Heart left ventricle (tissue), 16 donors: ENCODE measurements around the gene SH3GL3. TPM values are rescaled to one million over a fixed set of nuclear protein-coding genes. Genes with fewer than 3 reads are reported as not detected.
A peak's percentile ranks its signal among the peaks of the same experiment; 100 is the strongest.

ENCODE experiments used
- ATAC-seq, 4 donors: fragments of 200-7000 bp; cut with Tn5 transposase; one replicate each; pipeline ENCODE4 v1.9.1; 2020 to 2022; ENCODE audit warnings: moderate library complexity in 4 of 4, mild to moderate bottlenecking in 3 of 4, moderate number of reproducible peaks in 1 of 4
- DNase-seq, 5 donors: peaks; one replicate each; pipeline ENCODE4 v3.0.0-alpha.2; 2020
- H3K27ac ChIP-seq, 12 donors: fragments of 200-600 bp; sonication (generic) in 4 of 12; one replicate each; pipeline versions ENCODE4 v1.5.0 to v1.8.0; 2016 to 2022; ENCODE audit warnings: mild to moderate bottlenecking in 2 of 12
- H3K27me3 ChIP-seq, 9 donors: fragments of 200-600 bp; sonication (generic) in 2 of 9; one replicate each; pipeline versions ENCODE4 v1.5.1 to v1.8.0; 2016 to 2022; ENCODE audit warnings: mild to moderate bottlenecking in 3 of 9
- H3K36me3 ChIP-seq, 9 donors: fragments of 200-600 bp; sonication (generic) in 2 of 9; one replicate each; pipeline versions ENCODE4 v1.5.0 to v1.8.0; 2018 to 2022; ENCODE audit warnings: mild to moderate bottlenecking in 2 of 9
- H3K4me1 ChIP-seq, 12 donors: fragments of 200-600 bp; sonication (generic) in 4 of 12; one replicate each; pipeline versions ENCODE4 v1.5.0 to v1.8.0; 2016 to 2022; ENCODE audit warnings: mild to moderate bottlenecking in 3 of 12
- H3K4me3 ChIP-seq, 12 donors: fragments of 200-600 bp; sonication (generic) in 4 of 12; one replicate each; pipeline versions ENCODE4 v1.5.0 to v1.8.0; 2017 to 2022; ENCODE audit warnings: mild to moderate bottlenecking in 9 of 12, moderate library complexity in 4 of 12
- H3K9me3 ChIP-seq, 12 donors: fragments of 200-600 bp; sonication (generic) in 4 of 12; one replicate each; pipeline versions ENCODE4 v1.5.0 to v1.8.0; 2016 to 2022; ENCODE audit warnings: mild to moderate bottlenecking in 1 of 12
- CTCF ChIP-seq, 12 donors: fragments of 200-600 bp; sonication (generic) in 4 of 12; IDR thresholded peaks; one replicate each; pipeline versions ENCODE4 v1.5.0 to v1.8.0; 2018 to 2022; ENCODE audit warnings: antibody characterized with exemption in 12 of 12, mild to moderate bottlenecking in 5 of 12
- POLR2A ChIP-seq, 2 donors: fragments of 450-650 bp; IDR thresholded peaks; one replicate each; pipeline ENCODE4 v1.6.1; 2017; ENCODE audit warnings: antibody characterized with exemption in 2 of 2, mild to moderate bottlenecking in 2 of 2, moderate library complexity in 2 of 2
- WGBS, 4 donors: extraction: QIAGEN DNeasy Blood & Tissue Kit in 2 of 4; methylation state at CpG; one replicate each; pipeline versions ENCODE4 v1.1.5 to v1.1.7; 2013 to 2018; 5-methylcytosine and 5-hydroxymethylcytosine counted together
- intact Hi-C, 10 donors: fragments of 100-400 bp; cut with DNase I; formaldehyde crosslinking; loops; one replicate each; pipeline versions ENCODE4 v1.11.1 to v1.14.2; 2022
- polyA plus RNA-seq, 2 donors: library from polyadenylated mRNA; stranded (reverse); fragments of 200-250 nt; gene quantifications; one replicate each; pipeline ENCODE4 v1.2.3, GENCODE V29; 2013
- total RNA-seq, 9 donors: library from RNA; depleted of rRNA in 2 of 9; stranded (reverse); fragments of >200 nt in 2 of 9; fragmentation: NEBNext Ultra II Directional in 3 of 9; extraction: Animal tissue kit (Norgen Biotek cat#: 25700) in 3 of 9; gene quantifications; one replicate each; pipeline versions ENCODE4 v1.1.0 to v1.2.4, GENCODE V29; 2016 to 2023
- donor health status: ischemic (EF 13 %, LVEDD 7.1; RV severe dilation, severe dysfunction).
- donor health status: healthy with polysubstance abuse.
- donor health status: DM: no; HTN: yes; CAD: no.
- donor health status: DM: no; HTN: no; CAD: no.
- donor health status: ischemic (EF 25% LVEDD 6.9; RV normal size, moderate dysfunction).
- donor health status: ischemic (EF 25% LVEDD 5.7; RV mildly dilated, moderate dysfunction).
- donor health status: healthy.
- donor health status: DM: yes; HTN: yes; CAD: no.
- donor health status: ischemic (EF 35%, LVEDD 5.7; RV mildly dilated, moderate dysfunction).
- donor health status: nonischemic (EF 11% LVEDD 7.7; RV severe dilation, severe dysfunction).
- donor health status: DM: yes; HTN: yes; CAD: no.
- donor health status: PGD.
- donor health status: ischemic (EF 29% LVEDD 5.4; RV normal size, mild dysfunction).
- donor health status: nonischemic (EF 23%, LVEDD 6.1; RV moderate dilation, normal function).

Gene SH3GL3
- total and polyA plus RNA-seq, 11 donors, result 0.91 TPM; not detected in 10

- peaks cover 0 to 55% (median 14%) of the 10 kb centered on the region in 12 donors for H3K4me1 ChIP-seq
- ATAC-seq, result no peak
- 50 to 70% (median 60%) methylated on average over 5 to 8 of the region's 8 CpGs for WGBS, 4 donors
Measured at GRCh38 chr15:83655237-83655616, 208.1 kb downstream of the SH3GL3 start.

GRCh38 chr15:83656192-83656591 is 209.1 kb downstream of the SH3GL3 start:
- Histone ChIP-seq H3K27ac (peak overlapping the region in 5 of 12 donors; percentile 38 to 90 (median 83)), H3K27me3 (peaks cover 0 to 18% (median 0%) of the 10 kb centered on the region in 9 donors), H3K4me1 (peaks cover 0 to 55% (median 14%) of the 10 kb centered on the region in 12 donors), H3K36me3 (peaks cover 0 to 15% (median 0%) of the 10 kb centered on the region in 9 donors), H3K4me3 (peak overlapping the region in 7 of 12 donors; percentile 67 to 85 (median 71)), H3K9me3 (peaks cover 0 to 3% (median 0%) of the 10 kb centered on the region in 12 donors)
- no peak for DNase-seq
- 82 to 85% (median 84%) methylated on average over 5 of the region's 5 CpGs for WGBS, 4 donors
- intact Hi-C loops, result loop anchor here in 5 of 10 donors (5.0 to 10.0 kb wide), 5 partner anchors 41 to 379 kb away; no protein-coding TSS in a partner anchor
- ATAC-seq, result no peak
- no peak for TF ChIP-seq POLR2A (IDR thresholded peaks at IDR 0.05)
- TF ChIP-seq CTCF (IDR thresholded peaks at IDR 0.05), result no peak

More at GRCh38 chr15:83655237-83655616, 208.1 kb downstream of the SH3GL3 start:
- no peak for DNase-seq
- intact Hi-C loops, result loop anchor here in 5 of 10 donors (5.0 to 10.0 kb wide), 5 partner anchors 42 to 380 kb away; no protein-coding TSS in a partner anchor
- Histone ChIP-seq H3K36me3 (peaks cover 0 to 15% (median 0%) of the 10 kb centered on the region in 9 donors), H3K4me3 (peak overlapping the region in 10 of 12 donors; percentile 55 to 85 (median 69)), H3K27ac (peak overlapping the region in 11 of 12 donors; percentile 17 to 90 (median 83)), H3K9me3 (peaks cover 0 to under 1% (median 0%) of the 10 kb centered on the region in 12 donors), H3K27me3 (peaks cover 0 to 18% (median 0%) of the 10 kb centered on the region in 9 donors)
- no peak for TF ChIP-seq CTCF (IDR thresholded peaks at IDR 0.05)
- no peak for TF ChIP-seq POLR2A (IDR thresholded peaks at IDR 0.05)

GRCh38 chr15:83656943-83657528 is 209.9 kb downstream of the SH3GL3 start:
- Histone ChIP-seq H3K4me3 (peak overlapping the region in 2 of 12 donors; percentile 67 to 78), H3K36me3 (peaks cover 0 to 15% (median 0%) of the 10 kb centered on the region in 9 donors), H3K27me3 (peaks cover 0 to 18% (median 0%) of the 10 kb centered on the region in 9 donors), H3K27ac (peak overlapping the region in 8 of 12 donors; percentile 15 to 90 (median 59)), H3K4me1 (peaks cover 0 to 55% (median 14%) of the 10 kb centered on the region in 12 donors), H3K9me3 (peaks cover 0 to 3% (median 0%) of the 10 kb centered on the region in 12 donors)
- TF ChIP-seq POLR2A (IDR thresholded peaks at IDR 0.05), result no peak
- TF ChIP-seq CTCF (IDR thresholded peaks at IDR 0.05), result no peak
- no peak for DNase-seq
- no peak for ATAC-seq
- whole genome bisulfite sequencing, 4 donors, result 94 to 96% (median 95%) methylated on average over 10 of the region's 10 CpGs
- intact Hi-C loops, result loop anchor here in 5 of 10 donors (5.0 to 10.0 kb wide), 5 partner anchors 40 to 378 kb away; no protein-coding TSS in a partner anchor

GRCh38 chr15:83657549-83657948 is 210.4 kb downstream of the SH3GL3 start:
- TF ChIP-seq POLR2A (IDR thresholded peaks at IDR 0.05) (no peak), CTCF (IDR thresholded peaks at IDR 0.05) (peak in 7 of 12 donors; percentile 24 to 39 (median 36))
- Histone ChIP-seq H3K4me1 (peaks cover 0 to 55% (median 14%) of the 10 kb centered on the region in 12 donors), H3K9me3 (peaks cover 0 to 3% (median 0%) of the 10 kb centered on the region in 12 donors), H3K27ac (peak overlapping the region in 11 of 12 donors; percentile 15 to 90 (median 61)), H3K27me3 (peaks cover 0 to 18% (median 0%) of the 10 kb centered on the region in 9 donors), H3K4me3 (no peak overlapping the region), H3K36me3 (peaks cover 0 to 15% (median 0%) of the 10 kb centered on the region in 9 donors)
- no peak for DNase-seq
- WGBS, 4 donors, result 87 to 94% (median 91%) methylated on average over 4 of the region's 4 CpGs
- ATAC-seq, result no peak
- intact Hi-C loops, result loop anchor here in 5 of 10 donors (5.0 to 10.0 kb wide), 5 partner anchors 40 to 377 kb away; no protein-coding TSS in a partner anchor
